ENCODE results near the gene CDH4. TPM values are rescaled to one million over a fixed set of nuclear protein-coding genes. Genes with fewer than 3 reads are reported as not detected.

Gene CDH4
- total RNA-seq, 2 donors from 2014 or later: 0.05 to 2.2 TPM

DNA sequence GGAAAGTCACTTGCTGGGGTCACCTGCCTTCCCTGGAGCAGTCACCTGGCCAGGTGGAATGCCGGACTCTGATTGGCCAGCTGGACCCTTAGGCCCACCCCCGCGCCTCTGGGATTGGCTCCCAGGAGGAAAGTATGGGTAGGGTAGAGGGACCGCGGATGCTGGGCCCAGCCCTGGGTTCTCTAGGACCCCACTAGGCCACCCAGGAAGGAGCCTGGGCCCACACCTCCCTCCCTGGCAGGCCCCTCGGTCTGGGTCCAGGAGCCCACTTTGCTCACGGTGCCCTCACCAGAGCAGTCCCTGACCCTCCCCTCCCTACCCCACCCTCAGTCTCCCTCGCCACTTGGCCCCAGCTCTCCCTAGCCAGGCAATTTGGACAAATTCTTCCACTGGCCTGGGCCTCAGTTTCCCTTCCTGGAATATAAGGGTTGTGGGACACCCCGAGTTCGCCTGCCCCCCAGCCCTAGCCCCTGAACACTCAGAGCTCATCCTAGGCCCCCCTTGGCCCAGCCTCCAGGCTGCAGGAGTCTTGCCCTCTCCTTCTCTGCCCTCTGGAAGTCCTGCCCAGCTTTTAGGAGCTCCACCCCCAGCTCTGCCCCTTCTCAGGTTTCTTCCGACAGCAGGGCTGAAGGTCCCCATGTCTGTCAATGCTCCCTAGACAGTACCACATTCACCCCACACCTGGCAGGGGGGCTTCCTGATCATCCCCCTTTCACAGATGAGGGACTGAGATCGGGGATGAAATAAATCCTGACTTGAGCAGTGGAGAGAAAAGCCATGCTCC lies 514.0 kb downstream of the CDH4 start:
- Histone ChIP-seq H3K9me3 (no peaks in the 10 kb centered on the region), H3K4me1 (replicated peaks) (no peaks in the 10 kb centered on the region), H3K27me3 (replicated peaks; ENCODE audit: insufficient read depth) (peaks cover 5% of the 10 kb centered on the region), H3K27ac (no peak overlapping the region), H3K36me3 (no peaks in the 10 kb centered on the region), H3K4me3 (no peak overlapping the region)
- no peak for DNase-seq (ENCODE audit: low spot score)
- TF ChIP-seq, protein P1, sequence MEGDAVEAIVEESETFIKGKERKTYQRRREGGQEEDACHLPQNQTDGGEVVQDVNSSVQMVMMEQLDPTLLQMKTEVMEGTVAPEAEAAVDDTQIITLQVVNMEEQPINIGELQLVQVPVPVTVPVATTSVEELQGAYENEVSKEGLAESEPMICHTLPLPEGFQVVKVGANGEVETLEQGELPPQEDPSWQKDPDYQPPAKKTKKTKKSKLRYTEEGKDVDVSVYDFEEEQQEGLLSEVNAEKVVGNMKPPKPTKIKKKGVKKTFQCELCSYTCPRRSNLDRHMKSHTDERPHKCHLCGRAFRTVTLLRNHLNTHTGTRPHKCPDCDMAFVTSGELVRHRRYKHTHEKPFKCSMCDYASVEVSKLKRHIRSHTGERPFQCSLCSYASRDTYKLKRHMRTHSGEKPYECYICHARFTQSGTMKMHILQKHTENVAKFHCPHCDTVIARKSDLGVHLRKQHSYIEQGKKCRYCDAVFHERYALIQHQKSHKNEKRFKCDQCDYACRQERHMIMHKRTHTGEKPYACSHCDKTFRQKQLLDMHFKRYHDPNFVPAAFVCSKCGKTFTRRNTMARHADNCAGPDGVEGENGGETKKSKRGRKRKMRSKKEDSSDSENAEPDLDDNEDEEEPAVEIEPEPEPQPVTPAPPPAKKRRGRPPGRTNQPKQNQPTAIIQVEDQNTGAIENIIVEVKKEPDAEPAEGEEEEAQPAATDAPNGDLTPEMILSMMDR (IDR thresholded peaks at IDR 0.05): no peak
- TF ChIP-seq POLR2AphosphoS5 (IDR thresholded peaks at IDR 0.05) (no peak), POLR2A (IDR thresholded peaks at IDR 0.05) (no peak)
- 88% methylated on average over 12 of the region's 12 CpGs for WGBS
- intact Hi-C loops (cut with DNase I): no loop called here

DNA sequence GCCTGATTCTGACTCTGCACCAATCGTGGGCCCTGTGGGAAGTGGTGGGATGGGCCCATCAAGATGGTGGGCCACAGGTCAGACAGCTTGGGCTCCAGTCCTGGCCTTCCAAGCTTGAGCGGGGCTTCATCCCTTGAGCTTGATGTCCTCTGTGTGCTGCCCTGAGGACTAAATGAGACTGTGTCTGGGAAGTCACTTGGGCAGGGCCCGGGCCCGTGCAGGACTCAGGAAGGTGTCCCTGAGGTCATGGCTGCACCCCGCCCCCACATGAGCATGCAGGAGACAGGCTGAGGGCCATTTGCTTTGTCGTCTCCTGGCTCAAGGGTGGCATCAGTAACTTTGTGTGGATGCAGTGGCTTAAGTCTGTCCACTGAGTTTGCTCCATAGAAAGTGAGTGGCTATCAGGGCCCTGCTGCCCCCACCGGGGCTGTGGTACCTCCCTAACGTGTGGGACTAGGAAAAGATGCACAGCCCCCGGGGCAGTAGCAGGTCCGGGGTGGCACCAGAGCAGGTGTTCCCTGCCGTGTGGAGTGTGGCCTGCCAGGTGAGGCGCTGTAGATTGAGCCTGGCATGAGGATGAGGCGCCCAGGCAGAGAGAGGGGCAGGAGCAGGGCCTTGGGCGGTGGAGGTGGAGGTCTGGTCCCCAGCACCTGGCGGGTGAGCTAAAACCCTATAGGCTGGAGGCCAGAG lies 515.0 kb downstream of the CDH4 start:
- intact Hi-C loops (cut with DNase I): no loop called here
- Histone ChIP-seq H3K27me3 (replicated peaks; ENCODE audit: insufficient read depth) (no peaks in the 10 kb centered on the region), H3K27ac (no peak overlapping the region), H3K9me3 (no peaks in the 10 kb centered on the region), H3K4me3 (no peak overlapping the region), H3K4me1 (replicated peaks) (no peaks in the 10 kb centered on the region), H3K36me3 (no peaks in the 10 kb centered on the region)
- TF ChIP-seq POLR2A (IDR thresholded peaks at IDR 0.05) (no peak), POLR2AphosphoS5 (IDR thresholded peaks at IDR 0.05) (no peak)
- TF ChIP-seq, protein P1 (IDR thresholded peaks at IDR 0.05): no peak
- 86% methylated on average over 15 of the region's 15 CpGs for WGBS
- DNase-seq (ENCODE audit: low spot score): no peak

DNA sequence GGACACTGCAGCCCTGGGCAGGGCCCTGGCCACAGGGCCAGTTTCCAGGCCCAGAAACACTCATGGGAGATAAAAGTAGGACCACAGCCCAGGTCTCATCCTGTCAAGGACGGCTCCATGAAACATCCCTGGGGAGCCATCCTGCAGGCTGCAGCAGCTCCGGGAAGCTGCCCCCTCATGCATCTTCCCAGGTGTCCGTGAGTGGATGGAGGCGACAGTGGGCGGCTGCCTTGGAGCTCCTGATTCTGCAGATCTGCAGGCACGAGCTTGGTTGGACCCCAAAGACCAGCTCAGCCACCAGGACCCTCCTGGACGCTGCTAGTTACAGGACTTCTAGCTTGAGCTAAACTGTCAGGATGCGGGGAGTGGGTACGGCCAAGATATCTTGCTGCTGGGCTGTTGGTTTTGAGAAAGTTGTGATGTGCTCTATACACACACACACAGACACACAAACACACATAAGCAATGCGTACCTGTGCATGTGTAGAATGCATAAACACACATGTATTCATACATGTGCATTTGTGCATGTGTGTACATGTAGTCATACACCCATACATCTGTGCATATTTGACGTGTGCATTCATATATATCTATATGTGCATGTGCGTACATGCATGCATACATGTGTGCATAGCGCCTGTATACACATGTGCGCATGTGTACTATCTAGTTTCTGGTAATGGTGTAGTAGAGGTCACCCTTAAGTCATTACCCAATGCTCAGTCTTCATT lies 515.9 kb downstream of the CDH4 start:
- Histone ChIP-seq H3K4me3 (no peak overlapping the region), H3K36me3 (no peaks in the 10 kb centered on the region), H3K27me3 (replicated peaks; ENCODE audit: insufficient read depth) (no peaks in the 10 kb centered on the region), H3K27ac (no peak overlapping the region), H3K9me3 (no peaks in the 10 kb centered on the region), H3K4me1 (replicated peaks) (no peaks in the 10 kb centered on the region)
- TF ChIP-seq, protein P1 (IDR thresholded peaks at IDR 0.05): no peak
- TF ChIP-seq POLR2AphosphoS5 (IDR thresholded peaks at IDR 0.05): no peak
- TF ChIP-seq POLR2A (IDR thresholded peaks at IDR 0.05): no peak
- intact Hi-C loops (cut with DNase I): no loop called here
- no peak for DNase-seq (ENCODE audit: low spot score)
- 92% methylated on average over 14 of the region's 14 CpGs for WGBS

DNA sequence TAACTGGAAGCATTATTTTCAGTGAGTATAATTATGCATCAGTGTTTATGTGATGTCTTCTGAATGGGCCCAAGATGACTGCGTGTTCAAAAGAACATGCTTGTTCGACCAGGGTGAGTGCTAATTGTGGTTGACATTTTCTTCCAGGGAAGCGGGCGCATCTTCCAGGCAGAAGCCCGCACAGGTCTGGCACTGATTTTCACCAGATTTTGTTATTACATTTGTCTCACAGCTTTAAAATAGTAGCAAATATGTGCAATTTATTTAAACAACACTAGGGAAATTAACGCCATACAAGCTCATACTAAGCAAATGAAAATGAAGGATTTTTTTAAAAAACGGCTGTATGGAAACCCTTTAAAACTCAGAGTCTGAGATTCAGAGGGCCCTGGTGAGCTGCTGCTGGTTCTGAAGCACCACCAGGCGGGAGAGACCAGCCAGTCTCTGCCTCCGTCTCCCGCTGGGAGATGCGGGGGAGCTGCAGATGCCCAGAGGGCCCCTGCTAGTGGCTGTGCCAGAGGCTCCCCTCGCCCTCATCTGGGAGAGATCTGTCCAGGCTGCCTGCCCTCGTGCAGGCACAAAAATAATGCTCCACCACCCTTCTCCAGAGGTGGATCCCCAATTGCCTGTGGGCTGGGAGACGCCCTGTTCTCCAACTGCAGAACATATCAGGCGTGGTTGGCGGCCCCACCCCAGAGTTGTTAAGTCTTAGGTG lies 516.7 kb downstream of the CDH4 start:
- 77% methylated on average over 16 of the region's 16 CpGs for WGBS
- intact Hi-C loops (cut with DNase I): no loop called here

More for the DNA sequence above, 516.7 kb downstream of the CDH4 start:
- no peak overlapping the region for H3K4me3 ChIP-seq
- no peak overlapping the region for H3K27ac ChIP-seq
- H3K9me3 ChIP-seq: no peaks in the 10 kb centered on the region
- H3K36me3 ChIP-seq: no peaks in the 10 kb centered on the region
- no peaks in the 10 kb centered on the region for H3K4me1 ChIP-seq (replicated peaks)
- H3K27me3 ChIP-seq (replicated peaks; ENCODE audit: insufficient read depth): no peaks in the 10 kb centered on the region
- no peak for DNase-seq (ENCODE audit: low spot score)
- TF ChIP-seq POLR2A (IDR thresholded peaks at IDR 0.05): no peak
- TF ChIP-seq, protein P1 (IDR thresholded peaks at IDR 0.05): no peak
- no peak for TF ChIP-seq POLR2AphosphoS5 (IDR thresholded peaks at IDR 0.05)

Data from prostate gland (tissue), 2 donors.